A549 (cell line): ENCODE data around the gene CRIP2. TPM values are rescaled to one million over a fixed set of nuclear protein-coding genes. Genes with fewer than 3 reads are reported as not detected.
A peak's percentile ranks its signal among the peaks of the same experiment; 100 is the strongest.

ENCODE experiments used
- ATAC-seq, 2 experiments: fragments of 200-7000 bp in 1 of 2; fragments of >200 bp in 1 of 2; cut with Nextera tagmentation in 1 of 2; cut with Tn5 transposase in 1 of 2; 3 replicates each; pipeline versions ENCODE4 v1.8.0 to v1.9.1; 2018 to 2020; ENCODE audit warnings: mild to moderate bottlenecking in 1 of 2, moderate library complexity in 1 of 2
- CTCF ChIA-PET: fragments of 300-600 bp; sonication (Branson Sonifier 250); formaldehyde crosslinking; extraction: SDS; loops from one replicate; lab custom pipeline; 2021; ENCODE audit warnings: antibody characterized with exemption, inconsistent platforms; lab: Yijun Ruan, JAX
- POLR2A ChIA-PET: fragments of 350-600 bp; formaldehyde crosslinking; extraction: SDS; loops from one replicate; lab custom pipeline; 2021; ENCODE audit warnings: antibody characterized with exemption, inconsistent platforms; lab: Yijun Ruan, JAX
- DNase-seq, 2 experiments: peaks; one replicate each; pipeline versions ENCODE4 v3.0.0 to v3.0.0-alpha.2; 2011 to 2016; ENCODE audit warnings: low read depth in 1 of 2, low spot score in 1 of 2
- FAIRE-seq: peaks from 2 replicates; lab custom pipeline; 2011; peaks lifted over from hg19 to GRCh38; lab: Jason Lieb, UNC
- H3K27ac ChIP-seq, 2 experiments: fragments of >200 bp; sonication (Bioruptor Twin); formaldehyde crosslinking; 3 replicates each; pipeline ENCODE4 v1.5.1; 2016 to 2017
- H3K4me1 ChIP-seq: fragments of >200 bp; sonication (Bioruptor Twin); formaldehyde crosslinking; 3 replicates; pipeline ENCODE4 v1.6.1; 2016
- H3K4me2 ChIP-seq: fragments of >200 bp; sonication (Bioruptor Twin); formaldehyde crosslinking; 3 replicates; pipeline ENCODE4 v1.6.1; 2016
- H3K4me3 ChIP-seq: fragments of >200 bp; sonication (Bioruptor Twin); formaldehyde crosslinking; 3 replicates; pipeline ENCODE4 v1.5.1; 2016
- H3K9me3 ChIP-seq: fragments of >200 bp; sonication (Bioruptor Twin); formaldehyde crosslinking; 3 replicates; pipeline ENCODE4 v1.6.1; 2016
- BHLHE40 ChIP-seq: IDR thresholded peaks from 2 replicates; pipeline ENCODE4 v1.6.1; 2012; ENCODE audit warnings: low read depth, low read length, inconsistent platforms
- CBX2 ChIP-seq: fragments of 200-600 bp; sonication (generic); IDR thresholded peaks from 2 replicates; pipeline ENCODE4 v1.6.1; 2016; ENCODE audit warnings: low read depth, mild to moderate bottlenecking, borderline replicate concordance
- CBX8 ChIP-seq: fragments of 200-600 bp; sonication (generic); IDR thresholded peaks from 2 replicates; pipeline ENCODE4 v1.6.1; 2016
- CHD2 ChIP-seq: fragments of 150-350 bp; IDR thresholded peaks from 2 replicates; pipeline ENCODE4 v1.6.1; 2014; ENCODE audit warnings: low read length; ENCODE audit not compliant: partially characterized antibody
- EHF ChIP-seq: fragments of 250-450 bp; sonication (Bioruptor Pico); IDR thresholded peaks from 2 replicates; pipeline ENCODE4 v1.5.0; 2020; ENCODE audit warnings: mild to moderate bottlenecking
- EHMT2 ChIP-seq: fragments of 200-600 bp; sonication (generic); IDR thresholded peaks from 2 replicates; pipeline ENCODE4 v1.6.1; 2016; ENCODE audit warnings: antibody characterized with exemption, low read depth, mild to moderate bottlenecking, moderate library complexity
- GATA3 ChIP-seq: IDR thresholded peaks from 2 replicates; pipeline ENCODE4 v1.6.1; 2012; ENCODE audit warnings: borderline replicate concordance
- NR3C1 ChIP-seq: fragments of >200 bp; sonication (Bioruptor Twin); formaldehyde crosslinking; IDR thresholded peaks from 3 replicates; pipeline ENCODE4 v1.6.1; 2017
- POLR2AphosphoS2 ChIP-seq: conservative IDR thresholded peaks from 2 replicates; pipeline ENCODE4 v1.6.1; 2012; ENCODE audit warnings: low read length, improper control_type of control experiment, inconsistent platforms
- RARB ChIP-seq: fragments of 250-450 bp; sonication (Bioruptor Pico); IDR thresholded peaks from 2 replicates; pipeline ENCODE4 v1.8.0; 2021; ENCODE audit warnings: mild to moderate bottlenecking, moderate library complexity
- RCOR1 ChIP-seq: fragments of 150-350 bp; IDR thresholded peaks from 2 replicates; pipeline ENCODE4 v1.6.1; 2014; ENCODE audit warnings: antibody characterized with exemption, low read length, low read depth
- ZSCAN20 ChIP-seq: fragments of 250-450 bp; sonication (Bioruptor Pico); IDR thresholded peaks from 2 replicates; pipeline ENCODE4 v1.8.0; 2022; ENCODE audit warnings: mild to moderate bottlenecking, moderate library complexity
- WGBS: methylation state at CpG from one replicate; pipeline ENCODE4 v1.1.6; 2017; ENCODE audit errors: missing lambda C conversion rate; 5-methylcytosine and 5-hydroxymethylcytosine counted together
- polyA plus RNA-seq, 4 experiments: library from polyadenylated mRNA; depleted of rRNA in 3 of 4; stranded (reverse); fragments of >200 nt; fragmentation: RNase III in 1 of 4; extraction: RNeasy Plus Mini Kit Qiagen cat#74134 plus additional on column Dnase treatment in 1 of 4; gene quantifications; 2 replicates in 3 of 4; 3 replicates in 1 of 4; pipeline ENCODE4 v1.2.3, GENCODE V29; 2011 to 2017
- TF ChIP-seq, protein P1 (sequence below): fragments of >200 bp; sonication (Bioruptor Twin); formaldehyde crosslinking; IDR thresholded peaks from 3 replicates; pipeline ENCODE4 v1.6.1; 2016
- TF ChIP-seq, protein P2 (sequence below): fragments of 200-600 bp; sonication (generic); IDR thresholded peaks from 2 replicates; pipeline ENCODE4 v1.6.1; 2016; ENCODE audit warnings: antibody characterized with exemption, mild to moderate bottlenecking, moderate library complexity
- TF ChIP-seq, protein P3 (sequence below): IDR thresholded peaks from 2 replicates; pipeline ENCODE4 v1.6.1; 2012
- TF ChIP-seq, protein P4 (sequence below): IDR thresholded peaks from 2 replicates; pipeline ENCODE4 v1.6.1; 2012; ENCODE audit warnings: low read depth, borderline replicate concordance
- TF ChIP-seq, protein P5 (sequence below): fragments of 450-650 bp; IDR thresholded peaks from 2 replicates; pipeline ENCODE4 v1.6.1; 2014; ENCODE audit warnings: antibody characterized with exemption
- TF ChIP-seq, protein P6 (sequence below): fragments of 150-350 bp; IDR thresholded peaks from 2 replicates; pipeline ENCODE4 v1.6.1; 2014; ENCODE audit warnings: low read depth, mild to moderate bottlenecking, low read length

CRIP2 gene
- polyA plus RNA-seq, 2 of the 4 experiments (the other 2 are of a cell fraction), result 41.0 to 67.3 TPM

DNA sequence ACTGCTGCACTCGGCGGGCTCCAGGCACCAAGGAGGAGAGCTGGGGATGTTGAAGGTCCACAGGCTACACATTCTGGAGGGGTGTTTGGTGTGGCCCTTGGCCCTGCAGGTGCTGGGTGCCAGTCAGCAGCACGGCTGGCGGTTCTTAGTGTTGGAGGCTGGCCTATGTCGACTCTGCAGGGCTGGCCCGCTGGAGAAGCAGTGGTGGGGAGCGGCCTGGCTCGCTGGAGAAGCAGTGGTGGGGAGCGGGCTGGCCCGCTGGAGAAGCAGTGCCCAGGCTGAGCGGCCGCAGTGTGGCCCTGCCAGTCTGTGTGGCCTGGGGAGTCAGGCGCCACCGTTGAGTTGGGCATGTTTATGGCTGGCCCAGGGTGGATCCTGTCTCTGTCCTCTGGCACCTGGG, 27.6 kb upstream of the CRIP2 start:
- Histone ChIP-seq H3K4me1 (0 out of 3 replicates have a peak, but pooled peaks cover 6% of the 10 kb centered on the region), H3K9me3 (no peaks in the 10 kb centered on the region), H3K27ac (no peak overlapping the region), H3K4me3 (no peak overlapping the region), H3K4me2 (no peak overlapping the region)
- TF ChIP-seq CHD2, result no peak
- TF ChIP-seq, protein P1, sequence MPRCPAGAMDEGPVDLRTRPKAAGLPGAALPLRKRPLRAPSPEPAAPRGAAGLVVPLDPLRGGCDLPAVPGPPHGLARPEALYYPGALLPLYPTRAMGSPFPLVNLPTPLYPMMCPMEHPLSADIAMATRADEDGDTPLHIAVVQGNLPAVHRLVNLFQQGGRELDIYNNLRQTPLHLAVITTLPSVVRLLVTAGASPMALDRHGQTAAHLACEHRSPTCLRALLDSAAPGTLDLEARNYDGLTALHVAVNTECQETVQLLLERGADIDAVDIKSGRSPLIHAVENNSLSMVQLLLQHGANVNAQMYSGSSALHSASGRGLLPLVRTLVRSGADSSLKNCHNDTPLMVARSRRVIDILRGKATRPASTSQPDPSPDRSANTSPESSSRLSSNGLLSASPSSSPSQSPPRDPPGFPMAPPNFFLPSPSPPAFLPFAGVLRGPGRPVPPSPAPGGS, result no peak
- TF ChIP-seq, protein P2, sequence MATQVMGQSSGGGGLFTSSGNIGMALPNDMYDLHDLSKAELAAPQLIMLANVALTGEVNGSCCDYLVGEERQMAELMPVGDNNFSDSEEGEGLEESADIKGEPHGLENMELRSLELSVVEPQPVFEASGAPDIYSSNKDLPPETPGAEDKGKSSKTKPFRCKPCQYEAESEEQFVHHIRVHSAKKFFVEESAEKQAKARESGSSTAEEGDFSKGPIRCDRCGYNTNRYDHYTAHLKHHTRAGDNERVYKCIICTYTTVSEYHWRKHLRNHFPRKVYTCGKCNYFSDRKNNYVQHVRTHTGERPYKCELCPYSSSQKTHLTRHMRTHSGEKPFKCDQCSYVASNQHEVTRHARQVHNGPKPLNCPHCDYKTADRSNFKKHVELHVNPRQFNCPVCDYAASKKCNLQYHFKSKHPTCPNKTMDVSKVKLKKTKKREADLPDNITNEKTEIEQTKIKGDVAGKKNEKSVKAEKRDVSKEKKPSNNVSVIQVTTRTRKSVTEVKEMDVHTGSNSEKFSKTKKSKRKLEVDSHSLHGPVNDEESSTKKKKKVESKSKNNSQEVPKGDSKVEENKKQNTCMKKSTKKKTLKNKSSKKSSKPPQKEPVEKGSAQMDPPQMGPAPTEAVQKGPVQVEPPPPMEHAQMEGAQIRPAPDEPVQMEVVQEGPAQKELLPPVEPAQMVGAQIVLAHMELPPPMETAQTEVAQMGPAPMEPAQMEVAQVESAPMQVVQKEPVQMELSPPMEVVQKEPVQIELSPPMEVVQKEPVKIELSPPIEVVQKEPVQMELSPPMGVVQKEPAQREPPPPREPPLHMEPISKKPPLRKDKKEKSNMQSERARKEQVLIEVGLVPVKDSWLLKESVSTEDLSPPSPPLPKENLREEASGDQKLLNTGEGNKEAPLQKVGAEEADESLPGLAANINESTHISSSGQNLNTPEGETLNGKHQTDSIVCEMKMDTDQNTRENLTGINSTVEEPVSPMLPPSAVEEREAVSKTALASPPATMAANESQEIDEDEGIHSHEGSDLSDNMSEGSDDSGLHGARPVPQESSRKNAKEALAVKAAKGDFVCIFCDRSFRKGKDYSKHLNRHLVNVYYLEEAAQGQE, result no peak
- no peak for TF ChIP-seq ZSCAN20 (CRISPR knock-in tag)
- no peak for TF ChIP-seq CBX2
- no peak for TF ChIP-seq RCOR1
- TF ChIP-seq EHF (CRISPR knock-in tag), result no peak
- TF ChIP-seq, protein P3, sequence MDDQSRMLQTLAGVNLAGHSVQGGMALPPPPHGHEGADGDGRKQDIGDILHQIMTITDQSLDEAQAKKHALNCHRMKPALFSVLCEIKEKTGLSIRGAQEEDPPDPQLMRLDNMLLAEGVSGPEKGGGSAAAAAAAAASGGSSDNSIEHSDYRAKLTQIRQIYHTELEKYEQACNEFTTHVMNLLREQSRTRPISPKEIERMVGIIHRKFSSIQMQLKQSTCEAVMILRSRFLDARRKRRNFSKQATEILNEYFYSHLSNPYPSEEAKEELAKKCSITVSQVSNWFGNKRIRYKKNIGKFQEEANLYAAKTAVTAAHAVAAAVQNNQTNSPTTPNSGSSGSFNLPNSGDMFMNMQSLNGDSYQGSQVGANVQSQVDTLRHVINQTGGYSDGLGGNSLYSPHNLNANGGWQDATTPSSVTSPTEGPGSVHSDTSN, result no peak
- TF ChIP-seq, protein P4, sequence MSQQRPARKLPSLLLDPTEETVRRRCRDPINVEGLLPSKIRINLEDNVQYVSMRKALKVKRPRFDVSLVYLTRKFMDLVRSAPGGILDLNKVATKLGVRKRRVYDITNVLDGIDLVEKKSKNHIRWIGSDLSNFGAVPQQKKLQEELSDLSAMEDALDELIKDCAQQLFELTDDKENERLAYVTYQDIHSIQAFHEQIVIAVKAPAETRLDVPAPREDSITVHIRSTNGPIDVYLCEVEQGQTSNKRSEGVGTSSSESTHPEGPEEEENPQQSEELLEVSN, result no peak
- TF ChIP-seq, protein P5, sequence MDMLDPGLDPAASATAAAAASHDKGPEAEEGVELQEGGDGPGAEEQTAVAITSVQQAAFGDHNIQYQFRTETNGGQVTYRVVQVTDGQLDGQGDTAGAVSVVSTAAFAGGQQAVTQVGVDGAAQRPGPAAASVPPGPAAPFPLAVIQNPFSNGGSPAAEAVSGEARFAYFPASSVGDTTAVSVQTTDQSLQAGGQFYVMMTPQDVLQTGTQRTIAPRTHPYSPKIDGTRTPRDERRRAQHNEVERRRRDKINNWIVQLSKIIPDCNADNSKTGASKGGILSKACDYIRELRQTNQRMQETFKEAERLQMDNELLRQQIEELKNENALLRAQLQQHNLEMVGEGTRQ, result no peak
- TF ChIP-seq BHLHE40, result no peak
- ATAC-seq (no peak), FAIRE-seq (no peak), DNase-seq (no peak)
- POLR2A ChIA-PET, result interaction anchor here (1.9 kb wide), 1 partner anchor 34 kb away, joined by 5 read pairs; no protein-coding TSS in a partner anchor
- WGBS, result 88% methylated on average over 9 of the region's 14 CpGs
- CTCF ChIA-PET, result interaction anchor here (1.2 to 2.7 kb wide), 4 partner anchors 23 to 96 kb away, joined by 3 to 29 read pairs (median 16); no protein-coding TSS in a partner anchor

DNA sequence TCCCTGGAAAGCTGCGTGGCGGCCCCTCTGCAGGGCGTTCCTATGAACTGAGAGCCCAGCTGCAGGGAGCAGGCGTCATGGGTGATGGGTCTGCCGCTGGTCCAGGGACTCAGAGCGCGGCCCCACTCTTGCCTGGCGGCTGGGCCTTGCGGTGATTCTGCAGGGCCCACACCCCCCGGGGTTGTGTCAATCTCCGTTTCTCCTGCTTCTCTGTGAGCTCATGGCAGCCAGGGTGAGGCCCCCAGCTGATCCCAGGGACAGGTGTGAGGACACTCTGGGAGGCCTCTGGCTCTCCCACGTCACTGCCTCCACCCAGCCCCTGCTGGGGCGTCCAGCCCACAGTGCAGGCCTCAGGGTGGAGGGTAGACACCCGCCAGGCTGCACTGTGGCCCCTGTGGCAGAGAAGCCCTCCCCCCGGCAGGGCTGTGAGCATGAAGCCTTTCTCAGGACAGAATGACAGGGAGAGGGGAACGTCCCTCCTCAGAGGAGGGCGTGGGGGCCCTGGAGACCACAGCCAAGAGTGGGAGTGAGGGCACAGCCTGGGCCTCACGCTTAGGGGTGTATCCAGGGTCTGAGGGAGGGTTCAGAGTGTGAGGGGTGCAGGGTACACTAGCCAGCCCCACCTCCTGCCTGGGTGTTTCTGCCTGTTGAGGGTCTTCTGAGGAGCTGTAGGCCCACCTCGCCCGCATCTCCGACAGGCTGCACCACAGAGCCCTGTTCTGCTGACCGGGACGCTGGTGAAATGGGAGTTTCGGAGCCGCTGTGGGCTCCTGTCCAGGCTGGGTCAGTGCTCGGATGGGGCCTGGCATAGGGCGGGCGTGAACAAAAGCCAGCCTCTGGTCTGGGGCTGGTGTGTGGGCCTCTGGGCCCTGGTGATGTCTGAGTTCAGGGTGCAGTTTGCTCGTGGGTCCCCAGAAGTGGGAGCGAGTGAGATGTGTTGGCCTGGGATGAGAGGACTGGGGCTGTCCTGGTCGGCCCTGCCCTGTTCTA, 26.7 kb upstream of the CRIP2 start:
- DNase-seq (no peak), ATAC-seq (peak; percentile 32 to 44), FAIRE-seq (no peak)
- Histone ChIP-seq H3K27ac (peak overlapping the region in 1 of 2 experiments; percentile 29; a peak in 2 of 6 replicates), H3K9me3 (no peaks in the 10 kb centered on the region), H3K4me2 (no peak overlapping the region), H3K4me3 (no peak overlapping the region), H3K4me1 (0 out of 3 replicates have a peak, but pooled peaks cover 6% of the 10 kb centered on the region)
- ChIA-PET POLR2A (interaction anchor here (1.9 kb wide), 1 partner anchor 33 kb away, joined by 5 read pairs; no protein-coding TSS in a partner anchor), CTCF (interaction anchor here (0.6 to 2.7 kb wide), 24 partner anchors 7 to 85 kb away, joined by 3 to 29 read pairs (median 3); partner anchors contain the start of gene CRIP1)
- WGBS, result 88% methylated on average over 18 of the region's 31 CpGs
- TF ChIP-seq NR3C1 (no peak), POLR2AphosphoS2 (no peak), CBX2 (no peak), CBX8 (no peak), GATA3 (no peak), EHF (CRISPR knock-in tag) (no peak), RARB (CRISPR knock-in tag) (no peak), EHMT2 (no peak), BHLHE40 (no peak)
- TF ChIP-seq, protein P3, result no peak
- TF ChIP-seq, protein P2, result no peak
- TF ChIP-seq, protein P6, sequence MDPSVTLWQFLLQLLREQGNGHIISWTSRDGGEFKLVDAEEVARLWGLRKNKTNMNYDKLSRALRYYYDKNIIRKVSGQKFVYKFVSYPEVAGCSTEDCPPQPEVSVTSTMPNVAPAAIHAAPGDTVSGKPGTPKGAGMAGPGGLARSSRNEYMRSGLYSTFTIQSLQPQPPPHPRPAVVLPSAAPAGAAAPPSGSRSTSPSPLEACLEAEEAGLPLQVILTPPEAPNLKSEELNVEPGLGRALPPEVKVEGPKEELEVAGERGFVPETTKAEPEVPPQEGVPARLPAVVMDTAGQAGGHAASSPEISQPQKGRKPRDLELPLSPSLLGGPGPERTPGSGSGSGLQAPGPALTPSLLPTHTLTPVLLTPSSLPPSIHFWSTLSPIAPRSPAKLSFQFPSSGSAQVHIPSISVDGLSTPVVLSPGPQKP, result no peak
